SJCRH30 (cell line): ENCODE data around the gene HSD17B2. TPM values are rescaled to one million over a fixed set of nuclear protein-coding genes. Genes with fewer than 3 reads are reported as not detected.
A peak's percentile ranks its signal among the peaks of the same experiment; 100 is the strongest.

ENCODE experiments used
- DNase-seq, 2 experiments: peaks; one replicate each; pipeline ENCODE4 v3.0.0-alpha.2; 2015 to 2020
- H3K27ac ChIP-seq: fragments of 250-450 bp; sonication (Bioruptor Pico); 2 replicates; pipeline ENCODE4 v1.5.1; 2020; ENCODE audit warnings: mild to moderate bottlenecking, moderate library complexity
- H3K27me3 ChIP-seq: fragments of 250-450 bp; sonication (Bioruptor Pico); 2 replicates; pipeline ENCODE4 v1.5.1; 2020; ENCODE audit warnings: mild to moderate bottlenecking, moderate library complexity
- H3K36me3 ChIP-seq: fragments of 250-450 bp; sonication (Bioruptor Pico); 2 replicates; pipeline ENCODE4 v1.5.1; 2020; ENCODE audit warnings: mild to moderate bottlenecking, moderate library complexity
- H3K4me1 ChIP-seq: fragments of 250-450 bp; sonication (Bioruptor Pico); 2 replicates; pipeline ENCODE4 v1.5.1; 2020; ENCODE audit warnings: mild to moderate bottlenecking, moderate library complexity
- H3K4me3 ChIP-seq: fragments of 250-450 bp; sonication (Bioruptor Pico); 2 replicates; pipeline ENCODE4 v1.5.1; 2020; ENCODE audit warnings: mild to moderate bottlenecking, moderate library complexity
- H3K9me3 ChIP-seq: fragments of 250-450 bp; sonication (Bioruptor Pico); replicated peaks from 2 replicates; pipeline ENCODE4 v1.5.1; 2020; ENCODE audit warnings: mild to moderate bottlenecking, moderate library complexity
- total RNA-seq: library from RNA; depleted of rRNA; stranded (reverse); fragments of >200 nt; shearing (Covaris generic); gene quantifications from 2 replicates; pipeline ENCODE4 v1.2.3, GENCODE V29; 2014; rRNA removed

HSD17B2 gene
- total RNA-seq: not detected in 2 replicates

GRCh38 chr16:82034981-82035612 is at the start of gene HSD17B2:
HSD17B2 (plus strand) TSS chr16:82035253; CDS start chr16:82035425, 172 bp downstream.
- Histone ChIP-seq H3K4me1 (no peaks in the 10 kb centered on the region), H3K36me3 (no peaks in the 10 kb centered on the region), H3K9me3 (no peaks in the 10 kb centered on the region), H3K27me3 (no peaks in the 10 kb centered on the region), H3K27ac (no peak within 1 kb of the TSS), H3K4me3 (no peak within 1 kb of the TSS)
- DNase-seq: no peak

DNA sequence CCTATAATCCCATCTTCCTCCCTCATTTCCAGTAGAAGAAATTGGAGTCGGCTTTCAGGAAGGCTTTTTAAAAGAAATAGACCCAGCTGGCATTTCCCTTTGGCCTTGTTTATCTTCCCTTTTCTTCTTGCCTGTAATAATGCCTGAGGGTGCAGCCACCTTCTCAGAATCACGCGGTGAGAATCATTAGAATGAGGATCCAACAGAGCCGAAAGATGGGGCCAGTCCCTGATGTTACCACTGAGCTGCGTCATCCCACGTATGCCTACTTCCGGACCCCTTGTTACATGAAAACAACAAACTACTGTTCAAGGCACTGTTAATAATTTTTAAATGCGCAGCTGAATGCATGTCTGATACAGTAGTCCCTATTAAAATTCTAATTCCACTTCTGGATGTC is 47.9 kb upstream of the HSD17B2 start:
- no peak for DNase-seq
- Histone ChIP-seq H3K36me3 (no peaks in the 10 kb centered on the region), H3K27ac (no peak overlapping the region), H3K4me3 (no peak overlapping the region), H3K9me3 (no peaks in the 10 kb centered on the region), H3K4me1 (no peaks in the 10 kb centered on the region), H3K27me3 (no peaks in the 10 kb centered on the region)

GRCh38 chr16:81987706-81988105 is 47.3 kb upstream of the HSD17B2 start:
- DNase-seq: no peak
- H3K9me3 ChIP-seq: no peaks in the 10 kb centered on the region
- H3K4me1 ChIP-seq: no peaks in the 10 kb centered on the region
- no peak overlapping the region for H3K27ac ChIP-seq
- H3K4me3 ChIP-seq: no peak overlapping the region
- H3K27me3 ChIP-seq: no peaks in the 10 kb centered on the region
- H3K36me3 ChIP-seq: no peaks in the 10 kb centered on the region

GRCh38 chr16:81992859-81993258 is 42.2 kb upstream of the HSD17B2 start:
- Histone ChIP-seq H3K4me1 (peaks cover 2% of the 10 kb centered on the region; the same call in 1 of the 2 replicates), H3K9me3 (no peaks in the 10 kb centered on the region), H3K27me3 (no peaks in the 10 kb centered on the region), H3K36me3 (no peaks in the 10 kb centered on the region), H3K27ac (no peak overlapping the region), H3K4me3 (no peak overlapping the region)
- DNase-seq: no peak

DNA sequence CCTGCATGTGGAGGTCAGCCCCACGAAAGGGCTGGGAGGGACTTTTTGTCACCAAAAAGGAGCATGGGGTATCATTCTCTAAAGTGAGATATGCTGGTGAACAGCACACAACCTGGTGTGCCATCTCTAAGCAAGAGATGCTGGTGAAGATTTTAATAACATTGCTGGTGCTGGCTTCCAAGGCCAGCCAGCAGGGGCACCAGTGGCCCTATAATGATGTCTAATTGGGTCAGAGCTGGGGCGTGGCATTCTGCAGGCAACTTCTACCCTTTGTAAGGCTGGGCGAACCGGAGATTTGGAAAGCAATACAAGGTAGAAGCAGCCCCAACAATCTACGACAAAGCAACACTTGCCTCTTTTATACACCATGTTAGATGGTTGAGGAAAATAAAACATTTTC is 40.6 kb upstream of the HSD17B2 start:
- Histone ChIP-seq H3K36me3 (no peaks in the 10 kb centered on the region), H3K4me1 (peaks cover 2% of the 10 kb centered on the region; the same call in 1 of the 2 replicates), H3K4me3 (no peak overlapping the region), H3K27ac (no peak overlapping the region), H3K27me3 (no peaks in the 10 kb centered on the region), H3K9me3 (no peaks in the 10 kb centered on the region)
- peak in 1 of 2 experiments; percentile 1 for DNase-seq

GRCh38 chr16:81995651-81996050 is 39.4 kb upstream of the HSD17B2 start:
- peaks cover 2% of the 10 kb centered on the region; the same call in 1 of the 2 replicates for H3K4me1 ChIP-seq
- no peak overlapping the region for H3K4me3 ChIP-seq
- no peaks in the 10 kb centered on the region for H3K9me3 ChIP-seq
- H3K36me3 ChIP-seq: no peaks in the 10 kb centered on the region
- H3K27ac ChIP-seq: no peak overlapping the region
- DNase-seq: no peak
- no peaks in the 10 kb centered on the region for H3K27me3 ChIP-seq

DNA sequence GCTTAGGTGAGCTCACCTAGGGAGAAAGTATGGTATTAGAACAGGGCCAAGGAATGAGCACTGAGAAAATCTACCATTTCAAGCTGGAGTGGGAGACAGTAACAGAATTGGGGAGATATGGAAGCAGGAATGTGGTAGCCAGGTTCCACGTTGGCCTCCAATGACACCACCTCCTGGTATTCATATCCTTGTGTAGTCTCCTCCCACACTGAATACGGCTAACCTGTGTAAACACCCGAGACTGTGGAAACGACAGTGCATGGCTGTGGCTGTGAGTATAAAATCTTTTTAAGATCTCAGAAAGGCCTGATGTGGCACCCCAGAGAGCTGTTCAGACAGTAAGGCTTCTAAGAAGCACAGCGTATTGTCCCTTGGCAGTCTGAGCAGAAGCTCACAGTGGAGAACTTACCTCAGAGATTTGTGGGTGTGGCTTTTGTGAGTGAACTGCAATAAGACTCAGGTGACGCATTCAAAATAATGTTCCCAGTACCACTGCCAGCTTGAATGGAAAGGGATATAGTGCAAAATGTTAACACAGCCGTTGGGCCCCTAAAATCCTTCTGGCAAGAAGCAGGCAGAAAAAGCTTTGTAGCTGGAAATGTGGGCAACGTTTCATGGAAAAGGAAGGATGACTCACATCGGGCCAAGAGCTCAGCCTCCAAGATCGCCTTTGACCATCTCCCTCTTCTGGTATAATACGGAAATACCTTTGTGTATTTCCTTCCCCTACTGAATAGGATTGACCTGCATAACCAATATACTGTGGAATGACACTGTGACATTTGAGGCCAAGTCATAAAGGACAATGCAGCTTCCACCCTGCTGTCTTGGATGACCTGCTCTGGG is 38.2 kb upstream of the HSD17B2 start:
- no peak overlapping the region for H3K27ac ChIP-seq
- no peaks in the 10 kb centered on the region for H3K27me3 ChIP-seq
- no peak overlapping the region for H3K4me3 ChIP-seq
- no peaks in the 10 kb centered on the region for H3K36me3 ChIP-seq
- peaks cover 2% of the 10 kb centered on the region; the same call in 1 of the 2 replicates for H3K4me1 ChIP-seq
- peak in 1 of 2 experiments; percentile 11 for DNase-seq
- H3K9me3 ChIP-seq: no peaks in the 10 kb centered on the region

GRCh38 chr16:81997738-81998137 is 37.3 kb upstream of the HSD17B2 start:
- Histone ChIP-seq H3K9me3 (no peaks in the 10 kb centered on the region), H3K36me3 (no peaks in the 10 kb centered on the region), H3K4me1 (peaks cover 2% of the 10 kb centered on the region; the same call in 1 of the 2 replicates), H3K27ac (no peak overlapping the region), H3K27me3 (no peaks in the 10 kb centered on the region), H3K4me3 (no peak overlapping the region)
- DNase-seq: peak in 1 of 2 experiments; percentile 5

DNA sequence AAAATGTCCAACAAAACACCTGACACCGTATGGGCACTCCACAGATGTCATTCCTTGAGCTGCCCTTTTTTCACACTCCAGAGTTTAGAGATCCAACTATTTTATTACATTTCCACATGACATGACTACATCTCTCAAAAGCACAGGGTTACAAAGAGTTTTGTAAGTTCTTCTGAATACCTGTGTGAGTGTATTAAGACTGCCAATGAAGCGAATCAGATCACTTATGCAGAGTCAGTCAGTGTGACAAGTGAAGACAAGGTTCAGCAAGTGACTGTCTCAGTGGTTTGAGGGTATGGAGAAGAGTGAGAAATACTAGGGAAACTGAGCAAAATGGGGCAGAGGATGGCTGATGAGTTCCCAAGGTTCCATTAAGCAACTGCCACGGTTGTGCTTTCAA is 32.2 kb upstream of the HSD17B2 start:
- no peak for DNase-seq
- Histone ChIP-seq H3K27ac (no peak overlapping the region), H3K36me3 (no peaks in the 10 kb centered on the region), H3K9me3 (no peaks in the 10 kb centered on the region), H3K4me1 (no peaks in the 10 kb centered on the region), H3K4me3 (no peak overlapping the region), H3K27me3 (no peaks in the 10 kb centered on the region)

- Histone ChIP-seq H3K4me1 (no peaks in the 10 kb centered on the region), H3K9me3 (no peaks in the 10 kb centered on the region), H3K4me3 (no peak overlapping the region), H3K27me3 (no peaks in the 10 kb centered on the region), H3K36me3 (no peaks in the 10 kb centered on the region), H3K27ac (no peak overlapping the region)
- no peak for DNase-seq
Observed at GRCh38 chr16:82004601-82005000, 30.5 kb upstream of the HSD17B2 start.

DNA sequence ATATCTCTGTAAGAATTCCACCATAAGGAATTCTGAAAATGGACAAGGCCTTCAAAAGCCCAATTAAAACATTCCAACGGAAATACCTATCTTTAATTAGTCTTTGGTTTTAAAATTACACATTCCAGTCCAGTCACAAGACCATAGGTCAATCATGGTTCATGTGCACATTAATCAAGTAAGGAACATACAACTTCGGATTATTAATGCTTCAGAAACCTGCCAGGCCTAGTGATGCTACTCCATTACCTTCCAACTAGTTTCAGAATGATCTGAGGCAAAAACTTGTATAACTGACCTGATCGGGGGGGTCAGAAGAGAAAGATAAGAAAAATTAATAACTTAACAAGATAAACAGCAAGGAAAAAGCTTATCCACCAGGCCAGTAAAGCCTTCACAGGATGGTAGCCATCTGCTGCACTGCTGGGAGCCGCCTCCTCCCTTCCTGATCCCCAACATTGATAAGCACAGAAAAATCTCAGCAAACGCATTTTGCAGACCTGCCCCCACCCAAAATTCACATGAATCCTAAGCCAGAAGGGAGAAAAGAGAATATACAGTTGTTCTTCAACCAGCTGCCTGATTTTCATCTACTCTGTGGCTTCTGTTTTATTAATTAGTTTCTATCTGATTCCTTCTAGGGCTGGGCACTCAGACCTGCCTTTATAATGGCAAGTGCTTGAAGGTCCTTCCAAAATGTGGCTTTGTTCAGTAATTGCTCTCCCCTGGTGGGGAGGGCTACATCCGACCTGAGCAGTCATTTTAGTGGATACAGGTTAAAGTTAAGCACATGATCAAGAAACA is 29.8 kb upstream of the HSD17B2 start:
- no peaks in the 10 kb centered on the region for H3K36me3 ChIP-seq
- H3K9me3 ChIP-seq: no peaks in the 10 kb centered on the region
- H3K4me1 ChIP-seq: no peaks in the 10 kb centered on the region
- H3K27me3 ChIP-seq: no peaks in the 10 kb centered on the region
- no peak for DNase-seq
- H3K27ac ChIP-seq: no peak overlapping the region
- no peak overlapping the region for H3K4me3 ChIP-seq

DNA sequence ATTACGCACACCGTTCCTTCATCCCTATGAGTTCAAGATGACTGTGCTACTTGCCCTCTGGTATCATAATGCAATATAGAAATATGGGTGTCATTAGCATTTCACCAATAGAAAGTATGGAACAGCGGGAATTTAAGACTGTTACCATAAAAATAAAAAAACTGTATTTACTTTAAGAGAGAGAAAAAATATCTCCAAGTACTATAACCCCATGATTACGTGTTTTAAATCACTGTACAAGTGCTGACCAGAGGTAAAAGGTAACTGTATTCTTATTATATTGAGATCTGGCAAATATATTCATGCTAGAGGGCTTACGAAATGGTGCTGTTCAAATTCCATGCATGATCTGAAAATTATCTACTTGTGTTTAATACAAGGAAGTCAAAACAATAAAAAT is 29.0 kb upstream of the HSD17B2 start:
- no peaks in the 10 kb centered on the region for H3K36me3 ChIP-seq
- no peak overlapping the region for H3K27ac ChIP-seq
- H3K4me3 ChIP-seq: no peak overlapping the region
- H3K9me3 ChIP-seq: no peaks in the 10 kb centered on the region
- no peaks in the 10 kb centered on the region for H3K27me3 ChIP-seq
- H3K4me1 ChIP-seq: no peaks in the 10 kb centered on the region
- no peak for DNase-seq

- Histone ChIP-seq H3K27ac (no peak overlapping the region), H3K27me3 (no peaks in the 10 kb centered on the region), H3K36me3 (no peaks in the 10 kb centered on the region), H3K4me1 (no peaks in the 10 kb centered on the region), H3K9me3 (no peaks in the 10 kb centered on the region), H3K4me3 (no peak overlapping the region)
- no peak for DNase-seq
Observed at GRCh38 chr16:82007189-82007588, 27.9 kb upstream of the HSD17B2 start.

DNA sequence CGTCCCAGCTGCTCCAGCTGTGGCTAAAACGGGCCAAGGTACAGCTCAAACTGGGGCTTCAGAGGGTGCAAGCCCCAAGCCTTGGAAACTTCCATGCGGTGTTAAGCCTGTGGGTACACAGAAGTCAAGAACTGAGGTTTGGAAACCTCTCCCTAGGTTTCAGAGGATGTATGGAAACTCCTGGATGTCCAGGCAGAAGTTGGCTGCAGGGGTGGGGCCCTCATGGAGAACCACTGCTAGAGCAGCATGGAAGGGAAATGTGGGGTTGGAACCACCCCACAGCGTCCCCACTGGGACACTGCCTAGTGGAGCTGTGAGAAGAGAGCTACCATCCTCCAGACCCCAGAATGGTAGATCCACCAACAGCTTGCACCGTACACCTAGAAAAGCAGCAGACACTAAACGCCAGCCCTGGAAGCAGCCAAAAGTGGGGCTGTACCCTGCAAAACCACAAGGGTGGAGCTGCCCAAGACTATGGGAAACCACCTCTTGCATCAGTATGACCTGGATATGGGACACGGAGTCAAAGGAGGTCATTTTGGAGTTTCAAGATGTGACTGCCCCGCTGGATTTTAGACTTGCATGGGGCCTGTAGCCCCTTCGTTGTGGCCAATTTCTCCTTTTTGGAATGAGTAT is 26.0 kb upstream of the HSD17B2 start:
- Histone ChIP-seq H3K36me3 (no peaks in the 10 kb centered on the region), H3K27ac (no peak overlapping the region), H3K27me3 (no peaks in the 10 kb centered on the region), H3K4me3 (no peak overlapping the region), H3K9me3 (no peaks in the 10 kb centered on the region), H3K4me1 (no peaks in the 10 kb centered on the region)
- DNase-seq: no peak
